Karpas-422 (cell line): ENCODE measurements around the gene SCUBE2. TPM values are rescaled to one million over a fixed set of nuclear protein-coding genes. Genes with fewer than 3 reads are reported as not detected.
"Not testable (repeated sequence)": the region's sequence is repeated elsewhere in the genome, so short reads cannot be mapped to it uniquely, and the experiment has no call there.

Experiments
- DNase-seq: peaks from one replicate; pipeline ENCODE4 v3.0.0-alpha.2; 2015
- H2AFZ ChIP-seq: fragments of 200-600 bp; sonication (generic); 2 replicates; pipeline ENCODE4 v1.6.1; 2014; ENCODE audit warnings: antibody characterized with exemption, low read length, mixed read lengths
- H3K27ac ChIP-seq: fragments of 200-600 bp; sonication (generic); 2 replicates; pipeline ENCODE4 v1.5.1; 2014; ENCODE audit warnings: mild to moderate bottlenecking, low read length, moderate library complexity
- H3K27me3 ChIP-seq: fragments of 200-600 bp; sonication (generic); 2 replicates; pipeline ENCODE4 v1.6.1; 2014; ENCODE audit warnings: low read length, mixed read lengths
- H3K36me3 ChIP-seq: fragments of 200-600 bp; sonication (generic); 2 replicates; pipeline ENCODE4 v1.6.1; 2014; ENCODE audit warnings: low read length, mixed read lengths; ENCODE audit not compliant: insufficient read depth
- H3K4me1 ChIP-seq: fragments of 200-600 bp; sonication (generic); 2 replicates; pipeline ENCODE4 v1.6.1; 2014; ENCODE audit warnings: mild to moderate bottlenecking, low read length, mixed read lengths
- H3K4me2 ChIP-seq: fragments of 200-600 bp; sonication (generic); 2 replicates; pipeline ENCODE4 v1.6.1; 2014; ENCODE audit warnings: low read length, low read depth, mild to moderate bottlenecking; ENCODE audit not compliant: poor library complexity, severe bottlenecking
- H3K4me3 ChIP-seq: fragments of 200-600 bp; sonication (generic); 2 replicates; pipeline ENCODE4 v1.5.1; 2014; ENCODE audit warnings: mild to moderate bottlenecking, antibody characterized with exemption, low read length, mixed read lengths
- H3K79me2 ChIP-seq: fragments of 200-600 bp; sonication (generic); 2 replicates; pipeline ENCODE4 v1.6.1; 2014; ENCODE audit warnings: mild to moderate bottlenecking, low read length, mixed read lengths
- H3K9ac ChIP-seq: fragments of 200-600 bp; sonication (generic); 2 replicates; pipeline ENCODE4 v1.6.0; 2014; ENCODE audit warnings: low read length
- H3K9me2 ChIP-seq: fragments of 200-600 bp; sonication (generic), shearing (Covaris generic); replicated peaks from 2 replicates; pipeline ENCODE4 v1.6.0; 2014; ENCODE audit warnings: mild to moderate bottlenecking, low read length, moderate library complexity; ENCODE audit not compliant: insufficient read depth
- H3K9me3 ChIP-seq: fragments of 300-700, 200-600 bp; sonication (generic); 2 replicates; pipeline ENCODE4 v1.6.1; 2014; ENCODE audit warnings: low read length, mixed read lengths
- H4K20me1 ChIP-seq: fragments of 200-600 bp; sonication (generic); 2 replicates; pipeline ENCODE4 v1.6.1; 2014; ENCODE audit warnings: mild to moderate bottlenecking, antibody characterized with exemption, low read length, low read depth; ENCODE audit not compliant: insufficient read depth
- small RNA-seq: library from RNA; depleted of rRNA; stranded (forward); fragments of <200 nt; gene quantifications from one replicate; pipeline ENCODE3, GENCODE V24; 2014
- total RNA-seq: library from RNA; depleted of rRNA; stranded (reverse); fragments of >200 nt; shearing (Covaris generic); gene quantifications from 2 replicates; pipeline ENCODE4 v1.2.3, GENCODE V29; 2014; ENCODE audit warnings: low replicate concordance; rRNA removed

The SCUBE2 gene
- total RNA-seq, 1 experiment from 2014 or later = not detected

DNA sequence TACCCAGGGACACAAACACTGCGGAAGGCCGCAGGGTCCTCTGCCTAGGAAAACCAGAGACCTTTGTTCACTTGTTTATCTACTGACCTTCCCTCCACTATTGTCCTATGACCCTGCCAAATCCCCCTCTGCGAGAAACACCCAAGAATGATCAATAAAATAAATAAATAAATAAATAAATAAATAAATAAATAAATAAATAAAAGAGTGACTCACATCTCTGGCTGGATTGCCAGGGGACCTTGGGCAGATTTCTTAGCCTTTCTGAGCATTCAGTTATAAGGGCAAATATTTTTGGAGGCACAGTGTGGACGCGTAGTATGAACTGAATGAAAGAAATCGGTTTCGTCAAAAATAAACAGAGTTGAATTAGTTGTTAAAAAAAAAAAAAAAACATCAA lies 112.0 kb downstream of the SCUBE2 start:
- not testable (repeated sequence) for H3K4me1 ChIP-seq, H3K79me2 ChIP-seq, H3K36me3 ChIP-seq

DNA sequence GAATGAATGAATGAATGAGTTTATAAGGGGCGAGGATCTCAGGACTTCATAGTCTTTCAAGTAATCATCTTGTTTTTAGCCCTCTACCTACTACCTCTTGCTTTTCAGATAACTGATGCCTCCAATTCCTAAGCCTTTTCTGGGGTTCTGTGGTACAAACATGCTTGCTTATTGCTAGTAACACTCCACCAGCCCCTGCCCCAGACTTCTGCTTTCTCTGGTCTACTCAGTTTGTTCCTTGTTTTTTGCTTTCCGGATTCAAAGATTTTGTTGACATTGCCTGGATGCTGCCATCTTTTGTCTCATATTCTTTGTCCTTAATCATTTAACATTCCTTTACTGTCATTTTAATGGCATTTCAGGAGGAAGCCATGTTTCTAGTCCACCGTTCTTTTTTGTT lies 118.3 kb downstream of the SCUBE2 start:
- Histone ChIP-seq H3K4me1 (no peaks in the 10 kb centered on the region), H3K79me2 (no peaks in the 10 kb centered on the region), H3K9me3 (no peaks in the 10 kb centered on the region), H3K27ac (no peak overlapping the region), H3K9me2 (no peaks in the 10 kb centered on the region), H3K36me3 (no peaks in the 10 kb centered on the region; the same call in 1 of the 2 replicates), H3K9ac (no peak overlapping the region), H3K4me3 (no peak overlapping the region), H3K27me3 (no peaks in the 10 kb centered on the region), H2AFZ (no peak overlapping the region), H4K20me1 (no peaks in the 10 kb centered on the region), H3K4me2 (no peak overlapping the region)
- DNase-seq = no peak

More for the DNA sequence above, 112.0 kb downstream of the SCUBE2 start:
- not testable (repeated sequence) for H3K9me3 ChIP-seq, H3K9me2 ChIP-seq, H3K4me2 ChIP-seq, H3K4me3 ChIP-seq, DNase-seq, H3K27me3 ChIP-seq, H3K9ac ChIP-seq, H2AFZ ChIP-seq, H3K27ac ChIP-seq, H4K20me1 ChIP-seq

DNA sequence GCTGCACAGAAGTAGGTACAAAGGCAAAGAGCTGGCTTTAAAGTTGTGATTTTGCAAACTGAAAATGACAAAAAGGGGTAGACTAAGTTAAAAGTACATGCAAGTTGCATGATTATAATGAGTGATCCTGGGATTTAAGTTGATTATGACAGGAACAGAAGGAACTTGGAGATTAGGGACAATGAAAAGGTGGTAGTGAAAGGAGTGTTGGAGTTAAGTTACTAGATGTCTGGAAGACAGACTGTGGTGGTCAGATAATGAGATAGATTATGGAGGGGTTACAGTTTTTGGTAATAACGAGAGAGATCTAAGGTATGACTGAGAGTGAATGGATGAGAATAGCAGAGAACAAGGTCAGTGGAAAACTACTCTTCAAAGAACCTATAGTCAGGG lies 119.5 kb downstream of the SCUBE2 start:
- Histone ChIP-seq H2AFZ (no peak overlapping the region), H4K20me1 (no peaks in the 10 kb centered on the region), H3K4me2 (no peak overlapping the region), H3K4me1 (no peaks in the 10 kb centered on the region), H3K36me3 (no peaks in the 10 kb centered on the region; the same call in 1 of the 2 replicates), H3K4me3 (no peak overlapping the region), H3K9ac (no peak overlapping the region), H3K79me2 (no peaks in the 10 kb centered on the region), H3K9me3 (no peaks in the 10 kb centered on the region), H3K27ac (no peak overlapping the region), H3K9me2 (no peaks in the 10 kb centered on the region), H3K27me3 (no peaks in the 10 kb centered on the region)
- DNase-seq = no peak

DNA sequence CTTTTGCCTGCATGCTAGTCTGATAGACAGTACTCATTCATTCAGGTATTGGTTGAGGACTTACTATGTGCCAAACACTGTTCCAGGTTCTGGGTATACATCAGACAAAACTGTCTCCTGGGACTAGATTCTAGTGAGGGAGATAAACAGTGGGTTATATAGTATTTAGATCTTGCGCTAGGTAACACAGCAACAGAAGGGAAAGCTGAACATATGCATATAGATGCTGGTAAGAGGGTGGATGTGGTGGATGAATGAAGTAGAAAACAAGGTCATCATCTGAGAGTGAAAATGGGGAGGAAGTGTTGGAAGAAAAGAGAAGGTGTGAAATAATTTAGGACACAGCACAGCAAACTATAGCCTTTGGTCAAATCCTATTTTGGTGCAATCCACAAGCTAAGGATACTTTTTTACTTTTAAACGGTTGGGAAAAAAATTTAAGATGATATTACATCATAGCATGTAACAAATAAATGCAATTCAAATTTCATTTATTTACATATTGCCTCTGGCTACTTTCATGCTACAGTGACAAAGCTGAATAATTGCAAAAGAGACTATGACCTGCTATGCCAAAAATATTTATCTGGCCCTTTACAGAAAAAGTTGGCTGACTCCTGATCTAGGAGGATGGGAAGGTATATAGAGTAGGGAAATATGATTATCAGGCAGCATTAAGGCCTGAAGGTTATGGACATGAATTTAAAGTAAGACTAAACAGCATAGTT lies 120.0 kb downstream of the SCUBE2 start:
- no peak for DNase-seq
- no peak overlapping the region for H2AFZ ChIP-seq
- no peak overlapping the region for H3K4me2 ChIP-seq
- no peaks in the 10 kb centered on the region for H3K9me3 ChIP-seq
- H3K79me2 ChIP-seq = no peaks in the 10 kb centered on the region
- no peaks in the 10 kb centered on the region for H4K20me1 ChIP-seq
- H3K4me3 ChIP-seq = no peak overlapping the region
- no peaks in the 10 kb centered on the region; the same call in 1 of the 2 replicates for H3K36me3 ChIP-seq
- H3K4me1 ChIP-seq = peaks cover 4% of the 10 kb centered on the region; the same call in 1 of the 2 replicates
- H3K9me2 ChIP-seq = no peaks in the 10 kb centered on the region
- no peak overlapping the region for H3K9ac ChIP-seq
- no peak overlapping the region for H3K27ac ChIP-seq
- no peaks in the 10 kb centered on the region for H3K27me3 ChIP-seq

Small RNAs within 50 kb of the gene (small RNA-seq; reads per million reads assigned to genes)
- gene MIR5691 = not detected

Other genes starting within 250 kb of the SCUBE2 start
- 15.1 and 16.1 TPM in 2 replicates for gene AKIP1, start 180.4 kb downstream of the SCUBE2 start, total RNA-seq
- gene C11orf16, start 158.7 kb downstream of the SCUBE2 start, total RNA-seq = not detected in 2 replicates
- not detected in 2 replicates for gene ASCL3, start 148.6 kb downstream of the SCUBE2 start, total RNA-seq
- gene TMEM9B, start 127.2 kb downstream of the SCUBE2 start, total RNA-seq = 32.9 and 40.0 TPM in 2 replicates
- gene NRIP3, start 87.6 kb downstream of the SCUBE2 start, total RNA-seq = not detected in 2 replicates
- gene DENND5A, start 173.8 kb upstream of the SCUBE2 start, total RNA-seq = 48.1 and 57.3 TPM in 2 replicates
- gene TMEM41B, start 223.0 kb upstream of the SCUBE2 start, total RNA-seq = 45.2 and 88.6 TPM in 2 replicates